ENCODE measurements around the gene CCDC24.

The CCDC24 gene

DNA sequence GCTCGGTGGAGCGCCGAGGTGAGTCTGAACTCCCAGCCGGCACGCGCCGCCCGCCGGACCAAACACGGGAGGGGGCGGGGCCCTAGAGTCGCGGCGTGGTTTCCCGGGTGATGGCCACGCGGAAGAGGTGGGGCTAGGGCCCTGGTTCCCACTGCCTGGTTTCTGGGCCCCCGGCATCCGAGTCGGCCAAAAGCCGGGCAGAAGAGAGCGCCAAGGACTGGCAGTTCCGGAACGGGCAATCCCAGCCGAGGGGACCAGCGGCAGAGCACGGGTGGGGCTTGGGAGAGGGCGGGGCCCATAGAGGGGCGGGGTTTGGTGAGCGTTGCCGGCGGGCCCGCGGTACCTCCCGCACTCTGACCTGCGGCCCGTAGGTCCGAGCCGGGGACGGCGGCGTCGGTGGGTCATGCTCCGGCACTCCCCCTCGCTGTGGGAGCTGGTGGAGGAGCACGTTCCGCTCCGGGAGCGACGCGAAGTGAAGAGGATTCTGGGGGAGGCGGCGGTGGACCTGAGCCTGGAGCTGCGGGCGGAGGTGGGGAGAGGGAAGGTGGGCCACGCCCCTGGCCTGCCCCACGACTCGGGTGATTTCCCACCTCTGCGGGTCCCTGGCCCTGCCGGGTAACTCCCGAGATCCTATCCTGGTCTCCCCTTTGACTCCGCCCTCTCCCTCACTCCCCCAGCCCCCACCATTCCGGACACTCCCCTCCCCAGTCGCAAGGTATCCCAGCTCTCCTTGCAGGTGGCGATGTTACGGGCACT lies at the start of gene CCDC24:
TSS of gene CCDC24 (plus strand) at position 124 of the 756 bp plus-strand sequence. CDS start at position 404, 280 bp downstream.
- peak; percentile 37 to 52 (median 51) for DNase-seq (ENCODE audit: low read depth in 2 of 3, low spot score in 2 of 3)

DNA sequence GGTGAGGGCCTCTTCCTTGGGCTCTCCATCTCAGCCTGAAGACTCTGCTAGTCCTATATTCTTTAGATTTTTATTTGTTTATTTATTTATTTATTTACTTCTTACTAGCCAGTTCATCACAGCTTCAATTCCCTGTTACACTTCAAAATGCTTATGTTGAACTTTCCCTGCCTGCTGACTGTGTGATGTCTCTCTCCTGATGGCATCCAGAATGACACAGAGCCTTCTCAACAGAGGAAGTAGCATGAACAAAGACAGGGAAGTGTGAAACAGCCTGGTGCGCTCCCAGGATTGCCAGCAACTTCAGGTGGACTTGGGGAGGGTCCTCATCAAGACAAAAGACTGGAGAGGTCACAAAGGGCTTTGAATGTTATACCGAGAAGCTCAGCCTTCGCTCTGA lies 49.0 kb upstream of the CCDC24 start:
- no peak for DNase-seq (ENCODE audit: low read depth in 2 of 3, low spot score in 2 of 3)

DNA sequence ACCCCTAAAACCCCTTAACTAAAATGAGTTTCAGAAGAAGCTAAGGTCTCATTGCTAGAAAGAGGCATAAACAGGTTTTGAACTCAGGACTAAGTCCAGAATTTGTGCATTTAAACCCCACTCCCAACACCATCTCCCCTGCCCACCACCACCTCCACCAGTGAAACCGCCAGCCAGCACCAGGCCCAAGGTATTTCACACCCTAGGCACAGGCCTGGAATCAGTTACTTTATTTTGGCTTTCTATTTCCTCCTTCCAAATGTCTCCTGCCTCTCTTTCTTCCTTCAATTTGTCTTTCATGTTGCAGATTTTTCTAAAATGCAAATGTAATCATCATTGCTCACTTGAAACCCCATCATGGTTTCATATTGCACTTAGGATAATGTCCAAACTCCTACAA lies 46.5 kb upstream of the CCDC24 start:
- no peak for DNase-seq (ENCODE audit: low read depth in 2 of 3, low spot score in 2 of 3)

DNA sequence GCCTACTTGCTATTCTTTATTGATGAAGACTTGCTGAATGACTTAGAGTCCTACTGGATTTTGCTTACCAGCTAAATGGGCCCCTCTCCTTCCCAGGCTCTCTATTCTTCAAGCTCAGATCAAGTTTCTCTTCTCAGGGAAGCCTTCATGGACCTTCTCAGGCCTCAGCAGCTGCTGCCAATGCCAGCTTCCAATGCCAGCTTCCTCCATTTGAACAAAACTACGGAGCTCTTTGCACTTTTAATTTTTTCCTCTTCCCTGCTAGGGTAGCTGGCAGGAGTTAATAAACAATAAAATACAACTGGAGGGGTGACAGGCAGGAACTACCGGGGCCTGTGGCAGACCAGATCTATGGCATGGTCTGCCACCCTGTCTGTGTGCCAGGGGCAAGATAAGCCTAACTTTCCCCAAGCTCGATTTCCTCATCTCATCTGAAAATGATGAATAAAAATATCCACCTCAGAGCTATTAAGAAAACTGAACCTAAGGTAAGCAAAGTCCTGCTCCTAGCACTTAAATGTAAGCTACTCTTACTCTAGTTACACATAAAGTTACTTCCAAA lies 45.6 kb upstream of the CCDC24 start:
- no peak for DNase-seq (ENCODE audit: low read depth in 2 of 3, low spot score in 2 of 3)

DNA sequence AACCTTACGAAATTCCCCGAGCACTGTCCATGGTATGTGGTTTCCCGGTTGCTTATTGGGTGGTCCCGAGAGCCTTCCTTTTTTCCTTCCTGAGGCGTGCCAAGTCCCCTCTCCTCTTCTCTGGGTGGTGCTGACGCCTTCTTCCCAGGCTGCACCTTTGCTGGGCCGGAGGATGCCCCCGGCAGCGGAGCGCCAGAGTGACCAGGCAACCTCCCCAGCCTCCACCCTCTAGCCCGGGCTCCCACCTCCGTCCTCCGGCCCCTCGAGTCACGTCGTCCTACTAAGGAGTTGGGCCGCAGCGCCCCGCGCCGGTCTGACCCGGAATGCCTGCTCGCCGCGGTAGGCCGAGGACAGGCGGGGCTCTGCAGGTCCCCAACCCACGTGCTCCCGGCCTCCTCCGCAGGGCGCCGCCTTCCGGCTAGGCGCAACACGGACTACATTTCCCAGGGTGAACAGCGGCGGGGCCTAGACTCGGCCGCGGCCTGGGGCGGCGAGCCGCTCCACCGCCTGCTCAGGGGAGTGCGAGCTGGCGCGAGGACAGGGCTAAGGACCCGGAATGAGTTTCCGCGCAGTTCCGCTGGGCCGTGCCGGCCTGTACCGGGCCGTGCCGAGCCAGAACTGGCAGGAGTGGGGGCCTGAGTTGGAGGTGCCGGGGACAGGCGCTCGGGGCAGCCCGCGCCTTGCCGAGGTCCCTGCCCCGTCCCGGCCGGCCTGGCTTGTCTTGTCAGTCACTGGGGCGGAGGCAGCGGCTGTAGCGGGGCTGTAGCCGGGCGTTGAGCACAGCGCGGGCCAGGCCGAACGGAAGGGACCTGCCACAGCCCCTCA lies 45.0 kb upstream of the CCDC24 start, which contains the start of gene IPO13:
TSS of gene IPO13 (plus strand) at position 715 of the 825 bp plus-strand sequence. CDS start 651 bp downstream, outside the sequence.
- peak; percentile 82 to 94 (median 93) for DNase-seq (ENCODE audit: low read depth in 2 of 3, low spot score in 2 of 3)

DNA sequence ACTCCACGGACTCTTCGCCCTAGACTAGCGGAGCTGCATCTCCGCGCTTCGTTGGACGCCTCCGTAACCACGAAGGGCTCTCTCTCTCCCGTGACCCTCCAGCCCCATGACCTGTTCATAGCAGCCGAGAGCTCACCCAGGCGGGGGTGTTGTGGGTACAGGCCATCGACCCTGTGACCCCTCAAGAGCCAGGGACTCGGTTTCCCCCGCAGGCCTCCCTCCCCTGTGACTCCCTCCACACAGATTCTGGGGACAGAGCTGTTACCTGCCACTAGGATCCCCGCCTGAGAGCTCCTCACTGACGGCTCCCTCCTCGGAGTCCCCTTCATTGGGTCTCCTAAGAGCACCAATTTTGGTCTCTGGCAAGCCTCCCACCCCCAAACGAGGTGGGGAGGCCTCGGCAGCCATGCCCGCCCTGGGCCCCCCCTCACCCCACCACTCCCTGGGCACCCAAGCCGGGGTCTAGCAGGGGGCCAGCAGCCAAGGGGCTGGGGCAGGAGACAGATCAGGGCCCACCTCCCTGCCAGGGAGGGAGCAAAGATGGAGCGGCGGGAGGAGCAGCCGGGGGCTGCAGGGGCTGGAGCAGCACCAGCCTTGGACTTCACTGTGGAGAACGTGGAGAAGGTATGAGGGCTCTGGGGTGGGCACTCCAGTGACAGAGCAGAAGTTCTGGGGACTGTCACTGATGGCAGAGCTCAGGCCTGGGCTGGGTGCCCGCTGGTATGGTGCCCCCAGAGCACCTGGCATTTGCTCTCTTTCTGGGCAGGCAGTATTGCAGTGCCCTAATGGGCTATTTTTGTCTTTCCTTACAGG lies 44.1 kb upstream of the CCDC24 start:
- no peak for DNase-seq (ENCODE audit: low read depth in 2 of 3, low spot score in 2 of 3)

DNA sequence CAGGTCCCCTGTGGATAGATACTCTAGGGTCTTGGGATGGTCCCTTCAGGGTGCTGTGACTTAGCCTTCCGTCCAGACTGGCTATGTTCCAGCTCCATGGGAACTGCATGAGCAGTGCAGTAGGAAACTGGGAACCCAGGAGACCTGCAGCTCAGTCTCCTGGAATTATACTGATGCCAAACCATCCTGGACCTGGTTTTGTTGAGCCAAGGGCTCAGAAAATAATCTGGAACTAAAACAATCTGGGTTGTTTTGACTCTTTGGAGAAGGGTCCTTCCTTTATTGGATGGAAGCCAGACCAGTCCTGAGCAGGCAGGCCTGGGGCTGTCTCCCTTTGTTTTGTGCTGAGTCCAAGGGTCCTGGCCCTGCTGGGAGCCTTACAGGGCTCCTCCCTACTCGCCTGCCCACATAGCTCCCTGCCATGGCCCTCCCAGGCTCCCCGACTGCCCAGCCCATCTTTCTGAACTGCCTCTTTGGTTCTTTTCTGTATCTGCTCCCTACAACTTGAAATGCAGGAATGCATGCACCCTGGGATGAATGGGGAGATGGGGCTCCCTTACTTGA lies 43.4 kb upstream of the CCDC24 start:
- no peak for DNase-seq (ENCODE audit: low read depth in 2 of 3, low spot score in 2 of 3)

DNA sequence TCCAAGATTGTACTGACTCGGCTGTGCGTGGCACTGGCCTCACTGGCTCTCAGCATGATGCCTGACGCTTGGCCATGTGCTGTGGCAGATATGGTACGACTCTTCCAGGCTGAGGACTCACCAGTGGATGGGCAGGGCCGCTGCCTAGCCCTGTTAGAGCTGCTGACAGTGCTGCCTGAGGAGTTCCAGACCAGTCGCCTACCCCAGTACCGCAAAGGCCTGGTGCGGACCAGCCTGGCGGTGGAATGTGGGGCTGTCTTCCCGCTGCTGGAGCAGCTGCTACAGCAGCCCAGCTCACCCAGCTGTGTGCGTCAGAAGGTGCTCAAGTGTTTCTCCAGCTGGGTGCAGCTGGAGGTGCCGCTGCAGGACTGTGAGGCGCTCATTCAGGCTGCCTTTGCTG lies 41.7 kb upstream of the CCDC24 start:
- no peak for DNase-seq (ENCODE audit: low read depth in 2 of 3, low spot score in 2 of 3)

DNA sequence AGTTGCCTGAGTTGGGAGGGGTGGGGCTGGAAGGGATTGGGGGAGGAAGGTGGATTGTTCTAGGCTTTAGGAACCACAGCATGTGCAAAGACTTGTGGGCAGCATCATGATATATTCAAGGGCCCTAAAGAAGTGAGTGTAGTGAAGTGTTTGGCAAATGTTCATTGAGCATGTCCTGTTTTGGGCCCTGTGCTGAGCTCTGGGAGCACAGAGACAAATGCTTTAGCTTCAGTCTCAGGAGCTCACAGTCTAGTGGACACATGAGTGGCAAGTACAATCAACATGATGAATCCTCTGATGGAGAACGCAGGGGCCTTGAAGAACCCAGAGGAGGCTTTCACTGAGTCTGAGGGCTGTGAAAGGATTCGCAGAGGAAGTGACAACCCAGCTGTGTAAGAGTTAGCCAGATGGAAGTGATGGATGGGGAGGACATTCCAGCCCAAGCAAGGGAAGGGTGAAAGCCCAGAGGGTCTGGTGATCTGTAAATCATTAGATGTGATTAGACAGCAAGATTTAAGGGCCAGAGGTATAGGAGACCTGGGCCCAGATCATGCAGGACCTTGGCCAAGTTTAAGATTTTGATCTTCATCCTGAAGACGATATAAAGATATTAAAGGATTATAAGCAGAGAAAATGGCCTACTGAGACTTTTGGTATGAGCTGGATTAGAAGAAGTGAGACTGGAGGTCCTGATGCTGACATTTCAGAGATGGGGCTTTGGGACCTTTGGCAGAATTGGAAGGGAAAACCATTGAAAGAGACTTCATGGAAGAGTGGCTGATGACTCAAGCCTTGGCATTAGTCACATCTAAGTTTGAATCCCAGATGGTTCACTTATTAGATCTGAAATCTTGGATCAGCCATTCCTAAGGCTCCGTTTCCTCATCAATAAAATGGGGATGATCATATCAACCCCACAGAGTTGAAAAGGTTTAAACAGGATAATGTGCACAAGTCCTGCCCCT lies 40.1 kb upstream of the CCDC24 start:
- DNase-seq (ENCODE audit: low read depth in 2 of 3, low spot score in 2 of 3), result no peak

DNA sequence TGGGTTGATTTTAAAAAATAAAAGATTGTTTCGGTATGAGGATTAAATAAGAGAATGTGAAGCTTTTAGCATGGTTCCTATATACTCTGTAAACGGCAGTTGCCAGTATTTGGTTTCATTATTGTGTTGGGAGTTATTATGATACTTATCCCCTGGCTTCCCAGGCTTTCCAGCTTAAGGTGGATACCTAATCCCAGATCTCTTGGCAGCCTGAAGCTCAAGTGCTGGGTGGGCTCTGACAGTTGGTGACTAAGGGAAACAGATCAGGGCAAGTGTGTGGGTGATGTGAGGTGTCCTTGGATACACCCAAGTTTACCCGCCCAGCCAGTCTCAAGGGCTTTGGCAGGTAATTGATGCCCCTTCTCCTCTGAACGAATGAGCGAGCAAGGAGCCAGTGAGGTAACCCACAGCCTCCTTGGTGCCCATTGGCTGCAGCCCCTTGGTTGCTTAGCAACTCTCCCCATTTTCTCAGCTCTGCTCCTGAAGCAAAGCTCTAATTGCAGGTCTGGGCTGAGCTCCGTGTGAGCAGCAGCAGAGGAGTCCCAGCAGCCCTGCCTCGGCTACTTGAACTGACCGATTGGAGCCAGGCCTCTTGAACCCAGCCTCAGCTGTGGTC lies 38.6 kb upstream of the CCDC24 start:
- DNase-seq (ENCODE audit: low read depth in 2 of 3, low spot score in 2 of 3), result no peak

DNA sequence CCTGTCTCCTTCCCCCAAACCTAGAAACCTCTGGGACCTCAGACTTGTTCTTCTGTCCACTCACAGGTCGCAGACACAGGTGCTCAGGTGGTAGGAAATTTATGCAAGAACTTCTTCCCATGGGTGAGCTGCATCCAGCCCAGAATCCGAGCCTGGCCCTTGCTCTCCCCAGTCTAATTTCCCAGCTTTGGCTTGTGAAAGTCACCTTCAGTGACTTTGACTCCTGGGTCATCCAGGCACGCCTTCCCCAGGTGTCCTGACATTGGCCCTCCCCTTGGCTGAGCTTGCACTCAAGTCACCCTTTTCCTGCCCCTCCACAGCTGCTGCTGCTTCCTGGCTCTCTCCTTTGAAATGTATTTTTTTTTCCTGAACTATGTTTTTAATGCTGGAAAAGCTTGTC lies 38.0 kb upstream of the CCDC24 start:
- DNase-seq (ENCODE audit: low read depth in 2 of 3, low spot score in 2 of 3), result no peak

DNA sequence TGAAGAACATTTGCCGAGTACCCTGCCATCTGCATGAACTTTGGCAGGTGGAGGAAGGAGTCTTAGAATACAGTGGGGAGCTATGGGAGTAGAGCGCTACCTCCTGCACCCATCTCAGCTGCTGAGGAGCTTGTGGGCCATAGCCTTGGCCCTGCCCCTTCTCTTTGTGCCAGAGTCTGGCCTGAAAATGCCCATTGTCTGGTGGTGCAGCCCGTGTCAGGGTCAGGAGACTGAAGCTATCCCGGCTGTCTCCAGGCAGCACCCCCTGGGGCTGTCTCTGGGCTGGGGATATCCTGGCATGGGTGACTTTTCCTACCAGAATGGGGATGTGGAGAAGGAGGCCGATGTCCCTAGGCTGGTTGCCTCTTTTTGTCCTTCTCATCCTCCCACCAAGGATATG lies 37.4 kb upstream of the CCDC24 start:
- DNase-seq (ENCODE audit: low read depth in 2 of 3, low spot score in 2 of 3), result no peak

DNA sequence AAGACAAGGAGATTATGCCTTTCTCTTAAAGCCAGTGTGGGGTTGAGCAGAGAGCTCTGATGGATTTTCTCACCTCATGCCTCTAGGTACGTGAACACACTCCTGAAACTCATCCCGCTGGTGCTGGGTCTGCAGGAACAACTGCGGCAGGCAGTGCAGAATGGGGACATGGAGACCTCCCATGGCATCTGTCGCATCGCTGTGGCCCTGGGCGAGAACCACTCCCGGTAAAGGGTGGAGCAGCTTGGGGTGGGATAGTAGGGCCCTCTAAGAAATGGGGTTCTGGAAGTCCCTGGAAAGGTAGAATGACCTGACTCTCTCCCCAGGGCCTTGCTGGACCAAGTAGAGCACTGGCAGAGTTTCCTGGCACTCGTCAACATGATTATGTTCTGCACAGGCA lies 35.2 kb upstream of the CCDC24 start:
- no peak for DNase-seq (ENCODE audit: low read depth in 2 of 3, low spot score in 2 of 3)

DNA sequence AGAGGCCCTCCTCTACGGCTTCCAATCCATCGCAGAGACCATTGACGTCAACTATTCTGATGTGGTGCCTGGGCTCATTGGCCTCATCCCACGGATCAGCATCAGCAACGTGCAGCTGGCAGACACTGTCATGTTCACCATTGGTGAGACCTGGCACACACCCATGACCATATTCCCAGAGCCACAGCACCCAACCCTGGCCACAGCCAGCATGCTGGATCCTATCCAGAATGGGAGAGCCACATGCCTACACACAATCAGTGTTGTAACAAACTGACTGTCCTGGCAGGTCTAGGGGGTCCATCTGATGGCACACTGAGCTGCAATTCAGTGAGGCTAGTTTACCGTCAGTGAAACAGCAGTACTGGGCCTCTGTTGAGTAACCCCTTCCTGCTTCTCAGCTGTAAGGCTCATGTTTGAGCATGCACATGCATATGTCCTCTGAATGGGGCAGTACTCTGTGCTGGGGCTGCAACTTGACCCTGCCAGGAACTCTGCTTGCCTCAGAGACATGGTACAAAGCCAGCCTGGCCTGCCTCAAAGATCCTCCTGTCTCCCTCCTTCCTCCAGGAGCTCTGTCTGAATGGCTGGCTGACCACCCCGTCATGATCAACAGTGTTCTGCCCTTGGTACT lies 33.9 kb upstream of the CCDC24 start:
- DNase-seq (ENCODE audit: low read depth in 2 of 3, low spot score in 2 of 3), result no peak

DNA sequence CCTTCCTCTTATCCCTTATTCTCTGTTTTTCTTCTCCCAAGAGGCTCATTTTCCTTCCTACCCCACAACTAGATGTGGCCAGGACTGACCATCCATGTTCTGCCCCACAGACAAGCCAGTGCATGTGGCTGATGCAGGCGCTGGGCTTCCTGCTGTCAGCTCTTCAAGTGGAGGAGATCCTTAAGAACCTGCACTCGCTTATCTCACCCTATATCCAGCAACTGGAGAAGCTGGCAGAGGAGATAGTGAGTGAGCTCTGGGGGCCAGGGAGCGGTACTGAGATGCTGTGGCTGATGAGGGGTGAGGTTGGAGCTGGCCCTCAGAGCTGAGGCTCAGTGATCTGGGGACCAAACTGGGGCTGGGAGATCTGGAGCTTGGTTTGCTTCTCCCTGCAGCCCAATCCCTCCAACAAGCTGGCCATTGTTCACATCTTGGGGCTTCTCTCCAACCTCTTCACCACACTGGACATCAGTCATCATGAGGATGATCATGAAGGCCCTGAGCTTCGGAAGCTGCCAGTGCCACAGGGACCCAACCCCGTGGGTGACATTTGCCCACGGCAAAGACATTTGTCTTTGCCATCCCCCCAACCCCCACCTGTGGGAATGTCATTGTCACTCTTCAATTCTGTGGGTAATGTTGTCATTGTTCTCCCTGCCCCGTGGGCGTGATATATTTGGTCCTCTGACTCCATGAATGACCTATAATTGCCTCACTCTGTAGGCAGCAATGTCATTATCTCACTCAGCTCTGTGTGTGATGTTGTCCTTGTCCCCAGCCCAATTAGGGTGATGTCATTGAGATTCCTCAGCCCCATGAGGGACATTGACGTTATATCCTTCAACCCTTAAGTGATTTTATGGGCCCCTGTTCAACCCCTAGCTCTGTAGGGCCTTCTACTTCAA lies 32.8 kb upstream of the CCDC24 start:
- DNase-seq (ENCODE audit: low read depth in 2 of 3, low spot score in 2 of 3), result no peak

DNA sequence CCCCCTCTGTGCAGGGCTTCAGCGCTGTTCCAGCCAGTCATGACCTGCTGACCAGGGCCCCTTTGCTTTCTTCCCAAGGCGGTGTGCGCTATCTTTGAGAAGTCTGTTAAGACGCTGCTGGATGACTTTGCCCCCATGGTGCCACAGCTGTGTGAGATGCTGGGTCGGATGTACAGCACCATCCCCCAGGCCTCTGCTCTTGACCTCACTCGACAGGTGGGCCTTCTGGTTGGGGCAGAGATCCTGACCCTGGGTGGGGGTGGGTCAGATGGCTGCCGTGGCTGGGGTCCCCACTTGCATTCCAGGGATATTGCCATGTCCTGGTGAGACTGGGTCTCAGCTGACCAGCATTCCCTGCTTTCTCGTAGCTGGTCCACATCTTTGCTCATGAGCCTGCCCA lies 30.6 kb upstream of the CCDC24 start:
- DNase-seq (ENCODE audit: low read depth in 2 of 3, low spot score in 2 of 3), result no peak

DNA sequence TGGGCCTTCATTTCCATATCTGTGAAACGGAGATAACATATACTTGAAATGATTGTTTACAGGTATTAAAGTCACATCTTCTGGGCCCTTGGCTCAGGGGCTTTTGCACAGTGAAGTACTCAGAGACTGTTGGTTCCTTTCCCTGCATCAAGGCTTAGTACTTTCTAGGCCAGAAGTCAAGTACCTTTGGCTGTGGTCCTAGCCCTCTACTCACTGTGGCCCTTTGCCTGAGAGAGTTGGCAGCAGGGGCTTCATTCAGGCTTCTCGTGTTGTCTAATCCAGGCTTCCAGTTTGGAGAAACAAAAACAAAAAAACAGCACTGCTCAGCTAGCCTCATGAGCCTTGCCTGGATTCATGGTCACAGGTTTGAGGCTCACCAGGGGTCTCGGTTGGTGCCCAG lies 29.7 kb upstream of the CCDC24 start:
- no peak for DNase-seq (ENCODE audit: low read depth in 2 of 3, low spot score in 2 of 3)

DNA sequence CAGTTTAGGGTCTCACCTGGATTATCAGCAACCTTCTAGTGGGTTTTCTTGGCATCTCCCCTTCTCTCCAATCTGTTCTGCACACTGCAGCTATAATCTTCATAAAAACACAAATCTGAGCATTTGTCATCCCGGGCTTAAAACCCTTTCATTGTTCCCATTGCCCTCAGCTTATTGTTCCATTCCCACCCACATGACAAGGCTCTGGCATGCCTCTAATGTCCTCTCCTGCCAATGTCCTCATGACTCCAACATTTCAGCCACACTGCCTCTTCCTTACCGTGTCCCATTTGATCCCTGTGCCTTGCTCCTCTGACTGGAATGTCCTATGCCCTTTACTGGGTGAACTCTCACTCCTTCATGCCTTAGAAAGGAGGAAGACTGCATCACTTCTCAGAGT lies 29.1 kb upstream of the CCDC24 start:
- no peak for DNase-seq (ENCODE audit: low read depth in 2 of 3, low spot score in 2 of 3)

All from activated CD8-positive, alpha-beta memory T cell treated with anti-CD3 and anti-CD28 coated beads for 48 hours (primary cell).